H9 (cell line): ENCODE measurements around the gene EPS15. TPM values are rescaled to one million over a fixed set of nuclear protein-coding genes. Genes with fewer than 3 reads are reported as not detected.

Experiments
- DNase-seq: peaks from one replicate; pipeline ENCODE4 v3.0.0-alpha.2; 2017
- H2AFZ ChIP-seq: one replicate; pipeline ENCODE4 v1.6.1; 2013; ENCODE audit warnings: mild to moderate bottlenecking, low read length, control low read depth, moderate library complexity
- H2AK5ac ChIP-seq: 2 replicates; pipeline ENCODE4 v1.6.1; 2013; ENCODE audit warnings: low read length, control low read depth, mixed read lengths; ENCODE audit not compliant: insufficient read length
- H2BK120ac ChIP-seq: one replicate; pipeline ENCODE4 v1.6.1; 2013; ENCODE audit warnings: low read depth, mild to moderate bottlenecking, low read length, control low read depth, inconsistent platforms; ENCODE audit not compliant: poor library complexity, severe bottlenecking
- H2BK12ac ChIP-seq: 2 replicates; pipeline ENCODE4 v1.6.1; 2013; ENCODE audit warnings: low read length, control low read depth, mixed read lengths, low read depth; ENCODE audit not compliant: insufficient read length
- H2BK15ac ChIP-seq: 2 replicates; pipeline ENCODE4 v1.6.1; 2013; ENCODE audit warnings: low read depth, low read length, control low read depth
- H2BK20ac ChIP-seq: one replicate; pipeline ENCODE4 v1.6.1; 2013; ENCODE audit warnings: low read depth, mild to moderate bottlenecking, low read length, control low read depth, inconsistent platforms; ENCODE audit not compliant: poor library complexity, severe bottlenecking
- H2BK5ac ChIP-seq: 2 replicates; pipeline ENCODE4 v1.6.1; 2013; ENCODE audit warnings: low read length, control low read depth, mixed read lengths; ENCODE audit not compliant: insufficient read length
- H3K14ac ChIP-seq: 2 replicates; pipeline ENCODE4 v1.6.1; 2013; ENCODE audit warnings: low read length, control low read depth; ENCODE audit not compliant: insufficient read depth
- H3K18ac ChIP-seq: 2 replicates; pipeline ENCODE4 v1.6.1; 2013; ENCODE audit warnings: low read depth, mild to moderate bottlenecking, mixed read lengths, low read length, control low read depth; ENCODE audit not compliant: insufficient read length
- H3K23ac ChIP-seq: 2 replicates; pipeline ENCODE4 v1.6.1; 2013; ENCODE audit warnings: low read length, control low read depth, mixed read lengths, low read depth; ENCODE audit not compliant: insufficient read length
- H3K23me2 ChIP-seq: 2 replicates; pipeline ENCODE4 v1.6.1; 2013; ENCODE audit warnings: low read depth, mild to moderate bottlenecking, mixed read lengths, low read length, control low read depth; ENCODE audit not compliant: insufficient read length, poor library complexity, severe bottlenecking
- H3K27ac ChIP-seq: 2 replicates; pipeline ENCODE4 v1.5.1; 2013; ENCODE audit warnings: low read length, control low read depth, mixed read lengths, low read depth; ENCODE audit not compliant: insufficient read length
- H3K27me3 ChIP-seq: 2 replicates; pipeline ENCODE4 v1.6.1; 2013; ENCODE audit warnings: low read length, control low read depth, inconsistent platforms; ENCODE audit not compliant: insufficient read depth
- H3K4ac ChIP-seq: 2 replicates; pipeline ENCODE4 v1.6.1; 2013; ENCODE audit warnings: low read depth, mild to moderate bottlenecking, control low read depth, inconsistent platforms, low read length, moderate library complexity
- H3K4me1 ChIP-seq: 2 replicates; pipeline ENCODE4 v1.6.1; 2013; ENCODE audit warnings: low read length, control low read depth, inconsistent platforms; ENCODE audit not compliant: insufficient read depth
- H3K4me2 ChIP-seq: 2 replicates; pipeline ENCODE4 v1.6.1; 2013; ENCODE audit warnings: low read length, control low read depth, mixed read lengths; ENCODE audit not compliant: insufficient read length, insufficient read depth
- H3K56ac ChIP-seq: 2 replicates; pipeline ENCODE4 v1.6.1; 2013; ENCODE audit warnings: low read depth, mild to moderate bottlenecking, mixed read lengths, low read length, control low read depth; ENCODE audit not compliant: insufficient read length
- H3K79me1 ChIP-seq: 2 replicates; pipeline ENCODE4 v1.6.1; 2013; ENCODE audit warnings: low read depth, mild to moderate bottlenecking, moderate library complexity, low read length, control low read depth, inconsistent platforms; ENCODE audit not compliant: insufficient read depth, poor library complexity, severe bottlenecking
- H3K79me2 ChIP-seq: 2 replicates; pipeline ENCODE4 v1.6.1; 2013; ENCODE audit warnings: low read length, control low read depth, inconsistent platforms; ENCODE audit not compliant: insufficient read depth
- H3K9ac ChIP-seq: 2 replicates; pipeline ENCODE4 v1.6.1; 2013; ENCODE audit warnings: low read length, control low read depth, mixed read lengths; ENCODE audit not compliant: insufficient read length; ENCODE audit errors: extremely low read depth
- H3K9me3 ChIP-seq: one replicate; pipeline ENCODE4 v1.6.1; 2013; ENCODE audit warnings: low read depth, low read length, inconsistent platforms; ENCODE audit not compliant: control insufficient read depth
- H3T11ph ChIP-seq: one replicate; pipeline ENCODE4 v1.6.1; 2013; ENCODE audit warnings: mild to moderate bottlenecking, low read length, control low read depth, inconsistent platforms
- H4K20me1 ChIP-seq: one replicate; pipeline ENCODE4 v1.6.1; 2013; ENCODE audit not compliant: control insufficient read depth, insufficient read length, insufficient read depth
- H4K5ac ChIP-seq: 2 replicates; pipeline ENCODE4 v1.6.1; 2013; ENCODE audit warnings: low read depth, mild to moderate bottlenecking, mixed read lengths, low read length, control low read depth; ENCODE audit not compliant: insufficient read length
- H4K8ac ChIP-seq: replicated peaks from 2 replicates; pipeline ENCODE4 v1.6.1; 2013; ENCODE audit warnings: low read length, control low read depth, mixed read lengths, low read depth; ENCODE audit not compliant: insufficient read length
- H4K91ac ChIP-seq: 2 replicates; pipeline ENCODE4 v1.6.1; 2013; ENCODE audit warnings: low read depth, mild to moderate bottlenecking, moderate library complexity, mixed read lengths, low read length, control low read depth; ENCODE audit not compliant: insufficient read length
- H3K27ac Mint-ChIP-seq, 3 experiments: 2 replicates in 2 of 3; 3 replicates in 1 of 3; pipeline ENCODE4 v1.8.0; 2020 to 2021; ENCODE audit warnings: mixed read lengths in 3 of 3, mild to moderate bottlenecking in 1 of 3, moderate library complexity in 1 of 3
- H3K27me3 Mint-ChIP-seq: 2 replicates; pipeline ENCODE4 v1.8.0; 2021; ENCODE audit warnings: low read depth, mild to moderate bottlenecking, moderate library complexity, mixed read lengths
- H3K36me3 Mint-ChIP-seq, 3 experiments: 2 replicates in 2 of 3; 3 replicates in 1 of 3; pipeline ENCODE4 v1.8.0; 2020 to 2021; ENCODE audit warnings: low read depth in 3 of 3, mixed read lengths in 3 of 3; ENCODE audit not compliant: insufficient read depth in 1 of 3
- H3K4me1 Mint-ChIP-seq, 2 experiments: 2 replicates each; pipeline ENCODE4 v1.8.0; 2020; ENCODE audit warnings: mixed read lengths in 2 of 2
- H3K4me3 Mint-ChIP-seq, 2 experiments: 2 replicates in 1 of 2; 3 replicates in 1 of 2; pipeline ENCODE4 v1.8.0; 2020 to 2021; ENCODE audit warnings: mild to moderate bottlenecking in 2 of 2, mixed read lengths in 2 of 2, moderate library complexity in 1 of 2
- H3K9me3 Mint-ChIP-seq, 2 experiments: 2 replicates in 1 of 2; 3 replicates in 1 of 2; pipeline ENCODE4 v1.8.0; 2020; ENCODE audit warnings: mild to moderate bottlenecking in 2 of 2, mixed read lengths in 2 of 2, moderate library complexity in 1 of 2
- WGBS: extraction: QIAGEN DNeasy Blood & Tissue Kit; methylation state at CpG from one replicate; pipeline ENCODE4 v1.1.7; 2013; ENCODE audit warnings: missing lambda C conversion rate, low lambda C conversion rate, mixed read lengths; ENCODE audit not compliant: insufficient read length; ENCODE audit errors: extremely low coverage; 5-methylcytosine and 5-hydroxymethylcytosine counted together
- total RNA-seq: library from RNA; stranded (reverse); gene quantifications from 2 replicates; pipeline ENCODE4 v1.2.1, GENCODE V29; 2021
- TF ChIP-seq, protein P1 (sequence below): fragments of 200-600 bp; sonication (generic); conservative IDR thresholded peaks from 3 replicates; pipeline ENCODE4 v1.8.0; 2021; ENCODE audit warnings: antibody characterized with exemption, mild to moderate bottlenecking

The EPS15 gene
- total RNA-seq, 1 experiment from 2014 or later: 44.1 TPM

DNA sequence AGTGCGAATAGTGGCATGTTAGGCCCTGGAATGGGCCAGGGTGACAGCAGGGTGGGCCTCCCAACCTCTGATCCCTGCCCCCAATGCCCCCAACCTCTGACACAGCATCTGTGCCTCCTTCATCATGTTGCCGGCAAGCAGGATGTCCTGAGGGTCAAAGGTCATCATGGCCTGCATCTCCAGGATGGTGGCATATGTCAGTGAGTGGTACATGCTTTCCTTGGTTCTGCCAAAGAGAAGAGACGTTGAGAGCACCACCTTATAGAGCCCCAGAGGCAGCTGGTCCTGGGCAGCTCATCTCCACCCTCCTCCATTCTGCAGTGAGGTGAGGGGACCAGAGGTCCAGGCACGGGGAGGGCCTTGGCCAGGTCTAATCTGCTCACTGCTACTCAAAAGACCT lies 206.3 kb downstream of the EPS15 start:
- no peaks in the 10 kb centered on the region; the same call in 1 of the 2 replicates for H3K27me3 Mint-ChIP-seq
- no peaks in the 10 kb centered on the region for H3K36me3 Mint-ChIP-seq
- Histone ChIP-seq H3K4me1 (no peaks in the 10 kb centered on the region), H3K4me2 (no peak overlapping the region), H3K18ac (no peak overlapping the region), H3K23me2 (no peaks in the 10 kb centered on the region), H4K91ac (no peak overlapping the region), H2BK20ac (no peak overlapping the region), H3K9me3 (no peaks in the 10 kb centered on the region), H3K79me2 (no peaks in the 10 kb centered on the region), H2BK15ac (no peak overlapping the region), H3K9ac (no peak overlapping the region), H2BK5ac (no peak overlapping the region), H2BK12ac (no peak overlapping the region), H4K8ac (no peak overlapping the region), H2AFZ (no peak overlapping the region), H3K27me3 (no peaks in the 10 kb centered on the region), H3K23ac (no peak overlapping the region), H2BK120ac (no peak overlapping the region), H3K56ac (no peak overlapping the region), H3K14ac (no peak overlapping the region), H3K4ac (no peak overlapping the region), H4K20me1 (no peaks in the 10 kb centered on the region), H3K27ac (no peak overlapping the region), H3T11ph (no peak overlapping the region), H3K79me1 (no peaks in the 10 kb centered on the region), H2AK5ac (no peak overlapping the region), H4K5ac (no peak overlapping the region)
- TF ChIP-seq, protein P1, sequence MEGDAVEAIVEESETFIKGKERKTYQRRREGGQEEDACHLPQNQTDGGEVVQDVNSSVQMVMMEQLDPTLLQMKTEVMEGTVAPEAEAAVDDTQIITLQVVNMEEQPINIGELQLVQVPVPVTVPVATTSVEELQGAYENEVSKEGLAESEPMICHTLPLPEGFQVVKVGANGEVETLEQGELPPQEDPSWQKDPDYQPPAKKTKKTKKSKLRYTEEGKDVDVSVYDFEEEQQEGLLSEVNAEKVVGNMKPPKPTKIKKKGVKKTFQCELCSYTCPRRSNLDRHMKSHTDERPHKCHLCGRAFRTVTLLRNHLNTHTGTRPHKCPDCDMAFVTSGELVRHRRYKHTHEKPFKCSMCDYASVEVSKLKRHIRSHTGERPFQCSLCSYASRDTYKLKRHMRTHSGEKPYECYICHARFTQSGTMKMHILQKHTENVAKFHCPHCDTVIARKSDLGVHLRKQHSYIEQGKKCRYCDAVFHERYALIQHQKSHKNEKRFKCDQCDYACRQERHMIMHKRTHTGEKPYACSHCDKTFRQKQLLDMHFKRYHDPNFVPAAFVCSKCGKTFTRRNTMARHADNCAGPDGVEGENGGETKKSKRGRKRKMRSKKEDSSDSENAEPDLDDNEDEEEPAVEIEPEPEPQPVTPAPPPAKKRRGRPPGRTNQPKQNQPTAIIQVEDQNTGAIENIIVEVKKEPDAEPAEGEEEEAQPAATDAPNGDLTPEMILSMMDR: no peak
- H3K4me1 Mint-ChIP-seq: peaks cover 14 to 19% of the 10 kb centered on the region in 2 experiments
- H3K27ac Mint-ChIP-seq: no peak overlapping the region
- no peaks in the 10 kb centered on the region for H3K9me3 Mint-ChIP-seq
- WGBS: no CpG with 5 or more reads among the region's 4 CpGs
- no peak for DNase-seq
- no peak overlapping the region for H3K4me3 Mint-ChIP-seq
